ENCODE measurements around the gene THBD.

Gene THBD

GRCh38 chr20:23077277-23077676 is 27.8 kb upstream of the THBD start:
- TF ChIP-seq CTCF (conservative IDR thresholded peaks at IDR 0.05) = no peak

GRCh38 chr20:23074052-23074451 is 24.6 kb upstream of the THBD start:
- no peak for TF ChIP-seq CTCF (conservative IDR thresholded peaks at IDR 0.05)

More at GRCh38 chr20:23077277-23077676, 27.8 kb upstream of the THBD start:
- H3K27ac ChIP-seq = no peak overlapping the region

GRCh38 chr20:23072892-23073586 is 23.6 kb upstream of the THBD start:
- no peak overlapping the region for H3K27ac ChIP-seq
- TF ChIP-seq CTCF (conservative IDR thresholded peaks at IDR 0.05) = no peak

More at GRCh38 chr20:23074052-23074451, 24.6 kb upstream of the THBD start:
- H3K27ac ChIP-seq = no peak overlapping the region

GRCh38 chr20:23071996-23072395 is 22.5 kb upstream of the THBD start:
- no peak for TF ChIP-seq CTCF (conservative IDR thresholded peaks at IDR 0.05)
- no peak overlapping the region for H3K27ac ChIP-seq

- TF ChIP-seq CTCF (conservative IDR thresholded peaks at IDR 0.05) = no peak
- no peak overlapping the region for H3K27ac ChIP-seq
These were observed 21.9 kb upstream of the THBD start for GRCh38 chr20:23071398-23071797.

GRCh38 chr20:23069108-23069507 is 19.6 kb upstream of the THBD start:
- TF ChIP-seq CTCF (conservative IDR thresholded peaks at IDR 0.05) = no peak
- no peak overlapping the region for H3K27ac ChIP-seq

- no peak for TF ChIP-seq CTCF (conservative IDR thresholded peaks at IDR 0.05)
- H3K27ac ChIP-seq = no peak overlapping the region
These were observed 18.8 kb upstream of the THBD start for GRCh38 chr20:23068283-23068682.

Measured in VCaP (cell line).